Measurements from ENCODE around the gene DLG4. TPM values are rescaled to one million over a fixed set of nuclear protein-coding genes. Genes with fewer than 3 reads are reported as not detected.

DLG4 gene
- total RNA-seq, 4 donors from 2014 or later, result 2.6 to 15.7 (median 9.4) TPM

- Histone ChIP-seq H3K27ac (peak overlapping the region; percentile 74 to 96 (median 90)), H3K4me1 (peaks cover 0 to 41% (median 11%) of the 10 kb centered on the region in 4 donors), H3K36me3 (peaks cover 0 to 41% (median 0%) of the 10 kb centered on the region in 3 donors), H3K27me3 (no peaks in the 10 kb centered on the region), H3K4me3 (peak overlapping the region; percentile 76 to 91 (median 90)), H3K9me3 (no peaks in the 10 kb centered on the region)
- TF ChIP-seq CTCF (IDR thresholded peaks at IDR 0.05), result no peak
- TF ChIP-seq POLR2A (IDR thresholded peaks at IDR 0.05), result no peak
- DNase-seq, result no peak
These were observed 14.1 kb upstream of the DLG4 start for GRCh38 chr17:7233701-7234082.

GRCh38 chr17:7232114-7232513, 12.5 kb upstream of the DLG4 start:
- peaks cover 0 to 54% (median 0%) of the 10 kb centered on the region in 3 donors for H3K36me3 ChIP-seq
- TF ChIP-seq POLR2A (IDR thresholded peaks at IDR 0.05), result no peak
- no peak for TF ChIP-seq CTCF (IDR thresholded peaks at IDR 0.05)
- no peaks in the 10 kb centered on the region for H3K27me3 ChIP-seq
- H3K4me1 ChIP-seq, result peaks cover 0 to 36% (median 11%) of the 10 kb centered on the region in 4 donors
- no peak overlapping the region for H3K27ac ChIP-seq
- DNase-seq, result no peak
- H3K9me3 ChIP-seq, result no peaks in the 10 kb centered on the region
- no peak overlapping the region for H3K4me3 ChIP-seq

- Histone ChIP-seq H3K9me3 (no peaks in the 10 kb centered on the region), H3K36me3 (peaks cover 0 to 58% (median 0%) of the 10 kb centered on the region in 3 donors), H3K4me1 (peaks cover 0 to 18% (median 7%) of the 10 kb centered on the region in 4 donors), H3K4me3 (no peak overlapping the region), H3K27ac (no peak overlapping the region), H3K27me3 (no peaks in the 10 kb centered on the region)
- TF ChIP-seq CTCF (IDR thresholded peaks at IDR 0.05) (no peak), POLR2A (IDR thresholded peaks at IDR 0.05) (no peak)
- DNase-seq, result no peak
These were observed 9.9 kb upstream of the DLG4 start for GRCh38 chr17:7229504-7229903.

GRCh38 chr17:7228920-7229319, 9.3 kb upstream of the DLG4 start:
- Histone ChIP-seq H3K4me3 (no peak overlapping the region), H3K9me3 (no peaks in the 10 kb centered on the region), H3K27me3 (no peaks in the 10 kb centered on the region), H3K27ac (peak overlapping the region in 1 of 4 donors; percentile 30), H3K4me1 (peaks cover 0 to 18% (median 7%) of the 10 kb centered on the region in 4 donors), H3K36me3 (peaks cover 0 to 64% (median 0%) of the 10 kb centered on the region in 3 donors)
- DNase-seq, result no peak
- TF ChIP-seq POLR2A (IDR thresholded peaks at IDR 0.05) (no peak), CTCF (IDR thresholded peaks at IDR 0.05) (no peak)

- peak in 1 of 3 donors; percentile 46 for DNase-seq
- Histone ChIP-seq H3K4me3 (no peak overlapping the region), H3K27ac (peak overlapping the region in 1 of 4 donors; percentile 36), H3K9me3 (no peaks in the 10 kb centered on the region), H3K4me1 (peaks cover 0 to 2% (median 0%) of the 10 kb centered on the region in 4 donors), H3K27me3 (no peaks in the 10 kb centered on the region), H3K36me3 (peaks cover 0 to 83% (median 0%) of the 10 kb centered on the region in 3 donors)
- TF ChIP-seq POLR2A (IDR thresholded peaks at IDR 0.05), result no peak
- no peak for TF ChIP-seq CTCF (IDR thresholded peaks at IDR 0.05)
These were observed 7.4 kb upstream of the DLG4 start for GRCh38 chr17:7226721-7227710.

Measured in Peyer's patch (tissue), 4 donors.